ENCODE results near the gene NBAS. TPM values are rescaled to one million over a fixed set of nuclear protein-coding genes. Genes with fewer than 3 reads are reported as not detected.

NBAS gene
- total RNA-seq, 1 experiment from 2014 or later = 32.5 TPM

DNA sequence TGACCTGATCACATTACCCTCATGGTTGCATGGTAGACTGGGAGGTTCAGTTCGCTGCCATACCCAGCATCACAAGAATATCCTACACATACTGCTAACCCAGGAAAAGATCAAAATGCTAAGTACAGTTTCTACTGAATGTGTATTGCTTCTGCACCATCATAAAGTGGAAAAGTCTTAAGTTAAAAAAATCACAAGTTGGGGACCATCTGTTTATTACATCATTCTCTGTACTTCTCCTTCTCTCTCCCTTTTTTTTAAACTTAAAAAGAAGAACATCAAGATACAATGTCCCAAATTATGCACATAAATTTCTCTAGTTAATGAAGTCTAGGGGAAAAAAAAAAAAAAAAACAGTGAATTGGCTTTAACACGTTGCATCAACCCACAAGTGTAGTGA, 43.3 kb downstream of the NBAS start:
- H2BK12ac ChIP-seq (ENCODE audit: insufficient read length, low read depth, low read length) = no peak overlapping the region
- no peak overlapping the region for H2BK120ac ChIP-seq (ENCODE audit: low read depth, low read length, poor library complexity, severe bottlenecking)
- H3K9me3 Mint-ChIP-seq = no peaks in the 10 kb centered on the region; a peak in 1 of 5 replicates
- no peak overlapping the region for H2BK5ac ChIP-seq (ENCODE audit: insufficient read length, low read length)
- no peak overlapping the region for H3K18ac ChIP-seq (ENCODE audit: insufficient read length, low read depth, low read length)
- no peaks in the 10 kb centered on the region for H3K79me2 ChIP-seq (ENCODE audit: insufficient read depth, low read length)
- no peak overlapping the region for H3K4me2 ChIP-seq (ENCODE audit: insufficient read depth, insufficient read length, low read length)
- no peak overlapping the region for H3K4me3 Mint-ChIP-seq
- no peak overlapping the region for H4K91ac ChIP-seq (ENCODE audit: insufficient read length, low read depth, low read length)
- no peak overlapping the region for H3K56ac ChIP-seq (ENCODE audit: insufficient read length, low read depth, low read length)
- no peak overlapping the region for H3K23ac ChIP-seq (ENCODE audit: insufficient read length, low read depth, low read length)
- no peak overlapping the region for H3K14ac ChIP-seq (ENCODE audit: insufficient read depth, low read length)
- no peaks in the 10 kb centered on the region for H3K27me3 ChIP-seq (ENCODE audit: insufficient read depth, low read length)
- H3K4ac ChIP-seq (ENCODE audit: low read depth, low read length) = no peak overlapping the region
- WGBS (ENCODE audit: extremely low coverage, insufficient read length, low lambda C conversion rate) = no CpG with 5 or more reads among the region's 2 CpGs
- no peak overlapping the region for H3K9ac ChIP-seq (ENCODE audit: extremely low read depth, insufficient read length, low read length)
- H4K5ac ChIP-seq (ENCODE audit: insufficient read length, low read depth, low read length) = no peak overlapping the region
- no peaks in the 10 kb centered on the region for H3K9me3 ChIP-seq (ENCODE audit: control insufficient read depth, low read depth, low read length)
- H3K27ac ChIP-seq (ENCODE audit: insufficient read length, low read depth, low read length) = no peak overlapping the region
- no peaks in the 10 kb centered on the region for H3K23me2 ChIP-seq (ENCODE audit: insufficient read length, low read depth, low read length, poor library complexity, severe bottlenecking)
- H4K8ac ChIP-seq (replicated peaks; ENCODE audit: insufficient read length, low read depth, low read length) = no peak overlapping the region
- DNase-seq = no peak
- H3K79me1 ChIP-seq (ENCODE audit: insufficient read depth, low read depth, low read length, poor library complexity, severe bottlenecking) = no peaks in the 10 kb centered on the region
- H2BK15ac ChIP-seq (ENCODE audit: low read depth, low read length) = no peak overlapping the region
- H3K4me1 ChIP-seq (ENCODE audit: insufficient read depth, low read length) = no peaks in the 10 kb centered on the region
- H2AK5ac ChIP-seq (ENCODE audit: insufficient read length, low read length) = no peak overlapping the region
- H4K20me1 ChIP-seq (ENCODE audit: control insufficient read depth, insufficient read depth, insufficient read length) = no peaks in the 10 kb centered on the region
- no peak for TF ChIP-seq CTCF (conservative IDR thresholded peaks at IDR 0.05)
- peaks cover 4 to 9% (median 9%) of the 10 kb centered on the region in 3 experiments; a peak in 5 of 7 replicates for H3K36me3 Mint-ChIP-seq (ENCODE audit: insufficient read depth in 1 of 3, low read depth in 3 of 3)
- H3T11ph ChIP-seq (ENCODE audit: low read length) = no peak overlapping the region
- no peaks in the 10 kb centered on the region; the same call in 1 of the 2 replicates for H3K27me3 Mint-ChIP-seq (ENCODE audit: low read depth)
- H2AFZ ChIP-seq (ENCODE audit: low read length) = no peak overlapping the region
- H2BK20ac ChIP-seq (ENCODE audit: low read depth, low read length, poor library complexity, severe bottlenecking) = no peak overlapping the region
- no peak overlapping the region for H3K27ac Mint-ChIP-seq
- no peaks in the 10 kb centered on the region for H3K4me1 Mint-ChIP-seq
